Activated T-helper 1 cell treated with anti-CD3 and anti-CD28 coated beads, Interleukin-12 subunit alpha, Interleukin-12 subunit beta, Interleukin-2, Interleukin-4 antibody, amounts not matched to agents 30 ng/mL and 10 ng/mL and 1 ng/mL, durations not matched to agents 14 hours and 24 hours and 36 hours (primary cell): ENCODE measurements around the gene JMJD6. TPM values are rescaled to one million over a fixed set of nuclear protein-coding genes. Genes with fewer than 3 reads are reported as not detected.
"Not testable (repeated sequence)": the region's sequence is repeated elsewhere in the genome, so short reads cannot be mapped to it uniquely, and the experiment has no call there.

Experiments
- DNase-seq: peaks from one replicate; pipeline ENCODE4 v3.0.0; 2021; ENCODE audit warnings: low spot score
- H3K27ac Mint-ChIP-seq: one replicate; pipeline ENCODE4 v1.8.0; 2021; ENCODE audit warnings: mild to moderate bottlenecking, mixed read lengths
- H3K27me3 Mint-ChIP-seq: one replicate; pipeline ENCODE4 v1.8.0; 2022; ENCODE audit warnings: mild to moderate bottlenecking, moderate library complexity, mixed read lengths; ENCODE audit not compliant: insufficient read depth
- H3K36me3 Mint-ChIP-seq: one replicate; pipeline ENCODE4 v1.8.0; 2021; ENCODE audit warnings: low read depth, mixed read lengths
- H3K4me1 Mint-ChIP-seq: one replicate; pipeline ENCODE4 v1.8.0; 2021; ENCODE audit warnings: low read depth, mixed read lengths
- H3K4me3 Mint-ChIP-seq: one replicate; pipeline ENCODE4 v1.8.0; 2021; ENCODE audit warnings: mild to moderate bottlenecking, moderate library complexity, mixed read lengths
- H3K9me3 Mint-ChIP-seq: one replicate; pipeline ENCODE4 v1.8.0; 2021; ENCODE audit warnings: mixed read lengths
- intact Hi-C: fragments of 100-400 bp; cut with micrococcal nuclease; formaldehyde crosslinking; loops from one replicate; pipeline ENCODE4 v1.15.1; 2024
- total RNA-seq: library from RNA; stranded (reverse); gene quantifications from 2 replicates; pipeline ENCODE4 v1.2.3, GENCODE V29; 2022

The JMJD6 gene
- total RNA-seq, 1 donor from 2014 or later, result 80.5 TPM

GRCh38 chr17:76709951-76710862 is 16.2 kb downstream of the JMJD6 start:
- H3K9me3 Mint-ChIP-seq, H3K27me3 Mint-ChIP-seq, DNase-seq, H3K27ac Mint-ChIP-seq, intact Hi-C loops: not testable (repeated sequence)
- Mint-ChIP-seq H3K36me3 (peaks cover 17% of the 10 kb centered on the region), H3K4me3 (peak overlapping the region; percentile 75), H3K4me1 (peaks cover 19% of the 10 kb centered on the region)

- no peak for DNase-seq
- no peak overlapping the region for H3K27ac Mint-ChIP-seq
- peaks cover 6% of the 10 kb centered on the region for H3K27me3 Mint-ChIP-seq
- peak overlapping the region; percentile 75 for H3K4me3 Mint-ChIP-seq
- H3K9me3 Mint-ChIP-seq, result no peaks in the 10 kb centered on the region
- intact Hi-C loops, result no loop called here
- peaks cover 12% of the 10 kb centered on the region for H3K4me1 Mint-ChIP-seq
- H3K36me3 Mint-ChIP-seq, result peaks cover 12% of the 10 kb centered on the region
These were observed 17.1 kb downstream of the JMJD6 start for GRCh38 chr17:76709077-76709950.

- no peak overlapping the region for H3K4me3 Mint-ChIP-seq
These were observed 18.2 kb downstream of the JMJD6 start for GRCh38 chr17:76707985-76708807.

GRCh38 chr17:76706817-76707216 is 19.6 kb downstream of the JMJD6 start:
- no peaks in the 10 kb centered on the region for H3K4me1 Mint-ChIP-seq
- no peaks in the 10 kb centered on the region for H3K36me3 Mint-ChIP-seq
- DNase-seq, result no peak
- H3K4me3 Mint-ChIP-seq, result no peak overlapping the region
- H3K27me3 Mint-ChIP-seq, result peaks cover 9% of the 10 kb centered on the region
- H3K27ac Mint-ChIP-seq, result no peak overlapping the region
- intact Hi-C loops, result no loop called here
- no peaks in the 10 kb centered on the region for H3K9me3 Mint-ChIP-seq

More at GRCh38 chr17:76707985-76708807, 18.2 kb downstream of the JMJD6 start:
- Mint-ChIP-seq H3K9me3 (no peaks in the 10 kb centered on the region), H3K4me1 (peaks cover 1% of the 10 kb centered on the region), H3K27me3 (peaks cover 6% of the 10 kb centered on the region), H3K36me3 (peaks cover 3% of the 10 kb centered on the region), H3K27ac (no peak overlapping the region)
- intact Hi-C loops, result no loop called here
- no peak for DNase-seq

GRCh38 chr17:76704805-76705204 is 21.6 kb downstream of the JMJD6 start:
- no peak overlapping the region for H3K4me3 Mint-ChIP-seq
- no peak for DNase-seq
- no peak overlapping the region for H3K27ac Mint-ChIP-seq
- H3K9me3 Mint-ChIP-seq, result no peaks in the 10 kb centered on the region
- H3K27me3 Mint-ChIP-seq, result peaks cover 12% of the 10 kb centered on the region
- intact Hi-C loops, result no loop called here
- no peaks in the 10 kb centered on the region for H3K4me1 Mint-ChIP-seq
- H3K36me3 Mint-ChIP-seq, result no peaks in the 10 kb centered on the region

GRCh38 chr17:76702941-76703637 is 23.3 kb downstream of the JMJD6 start:
- Mint-ChIP-seq H3K4me3 (no peak overlapping the region), H3K27ac (no peak overlapping the region), H3K36me3 (no peaks in the 10 kb centered on the region), H3K9me3 (no peaks in the 10 kb centered on the region), H3K4me1 (no peaks in the 10 kb centered on the region), H3K27me3 (peaks cover 6% of the 10 kb centered on the region)
- DNase-seq, result no peak
- intact Hi-C loops, result no loop called here

GRCh38 chr17:76702076-76702475 is 24.3 kb downstream of the JMJD6 start:
- no peak for DNase-seq
- Mint-ChIP-seq H3K27me3 (peaks cover 6% of the 10 kb centered on the region), H3K36me3 (no peaks in the 10 kb centered on the region), H3K27ac (no peak overlapping the region), H3K4me3 (no peak overlapping the region), H3K4me1 (no peaks in the 10 kb centered on the region), H3K9me3 (no peaks in the 10 kb centered on the region)
- intact Hi-C loops, result no loop called here

GRCh38 chr17:76701471-76701967 is 24.9 kb downstream of the JMJD6 start:
- Mint-ChIP-seq H3K4me3 (no peak overlapping the region), H3K27ac (no peak overlapping the region), H3K4me1 (no peaks in the 10 kb centered on the region), H3K9me3 (no peaks in the 10 kb centered on the region), H3K36me3 (no peaks in the 10 kb centered on the region), H3K27me3 (peaks cover 6% of the 10 kb centered on the region)
- no peak for DNase-seq
- intact Hi-C loops, result no loop called here

GRCh38 chr17:76700617-76701470 is 25.6 kb downstream of the JMJD6 start:
- Mint-ChIP-seq H3K27me3 (peaks cover 6% of the 10 kb centered on the region), H3K9me3 (no peaks in the 10 kb centered on the region), H3K4me3 (no peak overlapping the region), H3K27ac (no peak overlapping the region), H3K36me3 (no peaks in the 10 kb centered on the region), H3K4me1 (peaks cover under 1% of the 10 kb centered on the region)
- DNase-seq, result no peak
- intact Hi-C loops, result no loop called here

GRCh38 chr17:76700270-76700616 is 26.2 kb downstream of the JMJD6 start:
- no peaks in the 10 kb centered on the region for H3K9me3 Mint-ChIP-seq
- H3K4me1 Mint-ChIP-seq, result peaks cover 6% of the 10 kb centered on the region
- DNase-seq, result no peak
- no peak overlapping the region for H3K4me3 Mint-ChIP-seq
- H3K27me3 Mint-ChIP-seq, result peaks cover 6% of the 10 kb centered on the region
- intact Hi-C loops, result no loop called here
- H3K36me3 Mint-ChIP-seq, result no peaks in the 10 kb centered on the region
- no peak overlapping the region for H3K27ac Mint-ChIP-seq

- H3K27me3 Mint-ChIP-seq, H3K36me3 Mint-ChIP-seq, H3K4me1 Mint-ChIP-seq, H3K9me3 Mint-ChIP-seq, intact Hi-C loops, H3K27ac Mint-ChIP-seq, DNase-seq, H3K4me3 Mint-ChIP-seq: not testable (repeated sequence)
These were observed 27.9 kb downstream of the JMJD6 start for GRCh38 chr17:76698466-76698977.
